Muscle layer of duodenum (tissue), 2 donors: ENCODE data around the gene PRKCA.

Source experiments
- H3K27ac ChIP-seq: one replicate; pipeline ENCODE4 v1.7.0; 2013; ENCODE audit warnings: mild to moderate bottlenecking, low read length
- H3K27me3 ChIP-seq: one replicate; pipeline ENCODE4 v1.7.0; 2013; ENCODE audit warnings: low read depth, mild to moderate bottlenecking, control low read depth, low read length
- H3K36me3 ChIP-seq, 2 donors: one replicate each; pipeline ENCODE4 v1.7.0; 2013; ENCODE audit warnings: low read length in 2 of 2, control low read depth in 1 of 2, mild to moderate bottlenecking in 1 of 2; ENCODE audit not compliant: insufficient read depth in 2 of 2, control insufficient read depth in 1 of 2
- H3K4me1 ChIP-seq, 2 donors: one replicate each; pipeline ENCODE4 v1.7.0; 2013; ENCODE audit warnings: low read length in 2 of 2, mild to moderate bottlenecking in 2 of 2, control low read depth in 1 of 2, moderate library complexity in 1 of 2; ENCODE audit not compliant: insufficient read depth in 2 of 2, control insufficient read depth in 1 of 2
- H3K4me3 ChIP-seq, 2 donors: one replicate each; pipeline ENCODE4 v1.7.0; 2013; ENCODE audit warnings: low read length in 2 of 2, low read depth in 1 of 2, mild to moderate bottlenecking in 1 of 2
- H3K9me3 ChIP-seq, 2 donors: one replicate each; pipeline ENCODE4 v1.7.0; 2013; ENCODE audit warnings: low read length in 2 of 2, control low read depth in 1 of 2, mild to moderate bottlenecking in 1 of 2; ENCODE audit not compliant: control insufficient read depth in 1 of 2
- donor health status: healthy.

The PRKCA gene

GRCh38 chr17:66578781-66579489 lies 276.5 kb downstream of the PRKCA start:
- Histone ChIP-seq H3K36me3 (no peaks in the 10 kb centered on the region), H3K4me3 (no peak overlapping the region), H3K4me1 (peaks cover 0 to 17% of the 10 kb centered on the region in 2 donors), H3K27me3 (peaks cover 4% of the 10 kb centered on the region), H3K9me3 (no peaks in the 10 kb centered on the region), H3K27ac (no peak overlapping the region)

DNA sequence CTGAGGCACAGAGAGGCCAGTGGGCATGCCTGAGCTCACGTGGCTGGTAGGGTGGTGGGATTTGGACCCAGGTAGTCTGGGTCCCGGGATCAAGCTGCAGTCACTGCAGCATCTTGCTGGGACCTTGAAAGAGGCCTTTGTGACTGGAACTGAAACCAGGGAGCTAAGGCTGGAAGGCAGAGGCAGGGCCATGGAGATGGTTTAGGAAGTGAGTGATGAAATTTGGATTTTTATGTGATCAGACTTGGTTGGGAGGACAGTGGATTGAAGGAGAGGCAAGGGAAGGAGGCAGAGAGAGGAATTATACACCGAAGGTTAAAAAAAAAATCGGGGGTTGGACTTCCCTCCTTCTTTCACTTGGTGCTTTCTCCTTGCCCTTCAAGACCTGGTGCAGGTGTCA lies 277.1 kb downstream of the PRKCA start:
- Histone ChIP-seq H3K27ac (no peak overlapping the region), H3K27me3 (peaks cover 4% of the 10 kb centered on the region), H3K36me3 (no peaks in the 10 kb centered on the region), H3K4me3 (no peak overlapping the region), H3K4me1 (peaks cover 0 to 17% of the 10 kb centered on the region in 2 donors), H3K9me3 (no peaks in the 10 kb centered on the region)

- H3K27ac ChIP-seq, result no peak overlapping the region
- peaks cover 0 to 17% of the 10 kb centered on the region in 2 donors for H3K4me1 ChIP-seq
- no peaks in the 10 kb centered on the region for H3K9me3 ChIP-seq
- no peak overlapping the region for H3K4me3 ChIP-seq
- peaks cover 4% of the 10 kb centered on the region for H3K27me3 ChIP-seq
- no peaks in the 10 kb centered on the region for H3K36me3 ChIP-seq
Observed at GRCh38 chr17:66580184-66580955, 278.0 kb downstream of the PRKCA start.

DNA sequence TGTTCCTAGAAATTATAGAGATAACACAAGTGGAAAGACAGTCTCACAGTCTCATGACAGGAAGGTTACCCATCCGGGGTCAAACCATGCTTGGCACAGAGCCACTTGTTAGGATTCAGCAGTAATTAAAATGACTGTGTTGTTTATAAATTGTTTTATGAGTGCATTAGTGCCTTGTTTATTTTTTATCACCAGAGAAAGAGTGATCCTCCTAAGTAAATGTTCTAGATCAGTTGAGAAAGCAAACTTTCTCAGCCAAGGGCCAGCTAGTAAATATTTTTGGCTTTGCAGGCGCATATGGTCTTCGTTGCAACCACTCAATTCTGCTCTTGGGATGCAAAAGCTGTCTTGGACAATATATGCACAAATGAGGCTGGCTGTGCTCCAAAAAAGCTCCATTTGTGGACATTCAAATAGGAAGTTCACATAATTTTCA lies 278.6 kb downstream of the PRKCA start:
- Histone ChIP-seq H3K4me3 (no peak overlapping the region), H3K27me3 (peaks cover 4% of the 10 kb centered on the region), H3K4me1 (peaks cover 0 to 17% of the 10 kb centered on the region in 2 donors), H3K36me3 (no peaks in the 10 kb centered on the region), H3K9me3 (no peaks in the 10 kb centered on the region), H3K27ac (no peak overlapping the region)

DNA sequence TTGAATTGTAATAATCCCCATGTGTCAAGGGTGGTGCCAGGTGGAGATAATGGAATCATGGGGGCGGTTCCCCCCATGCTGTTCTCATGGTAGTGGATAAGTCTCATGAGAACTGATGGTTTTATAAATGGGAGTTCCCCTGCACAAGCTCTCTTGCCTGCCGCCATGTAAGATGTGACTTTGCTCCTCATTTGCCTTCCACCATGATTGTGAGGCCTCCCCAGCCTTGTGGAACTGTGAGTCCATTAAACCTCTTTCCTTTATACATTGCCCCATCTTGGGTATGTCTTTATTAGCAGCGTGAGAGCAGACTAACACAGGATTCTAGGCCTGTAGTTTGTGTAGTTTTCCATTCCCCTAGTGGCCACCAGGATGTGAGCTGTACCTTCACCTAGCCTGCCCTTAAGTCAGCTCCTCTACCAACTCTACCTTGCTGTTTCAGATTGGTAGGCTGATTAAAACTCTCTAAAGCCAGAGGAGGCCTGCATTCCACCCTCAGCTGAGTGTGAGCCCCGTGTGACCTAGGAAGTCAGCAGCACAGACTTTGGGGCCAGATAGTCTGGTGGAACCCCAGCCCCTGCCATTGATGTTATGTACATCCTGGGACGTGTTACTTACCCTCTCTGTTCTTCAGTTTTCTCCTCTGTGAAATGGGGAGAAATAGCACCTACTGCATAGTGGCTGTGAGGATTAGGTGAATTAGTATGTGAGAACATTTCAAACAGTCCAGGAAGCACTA lies 280.1 kb downstream of the PRKCA start:
- Histone ChIP-seq H3K4me1 (peaks cover 0 to 17% of the 10 kb centered on the region in 2 donors), H3K27me3 (peaks cover 4% of the 10 kb centered on the region), H3K9me3 (no peaks in the 10 kb centered on the region), H3K4me3 (no peak overlapping the region), H3K36me3 (no peaks in the 10 kb centered on the region), H3K27ac (no peak overlapping the region)

DNA sequence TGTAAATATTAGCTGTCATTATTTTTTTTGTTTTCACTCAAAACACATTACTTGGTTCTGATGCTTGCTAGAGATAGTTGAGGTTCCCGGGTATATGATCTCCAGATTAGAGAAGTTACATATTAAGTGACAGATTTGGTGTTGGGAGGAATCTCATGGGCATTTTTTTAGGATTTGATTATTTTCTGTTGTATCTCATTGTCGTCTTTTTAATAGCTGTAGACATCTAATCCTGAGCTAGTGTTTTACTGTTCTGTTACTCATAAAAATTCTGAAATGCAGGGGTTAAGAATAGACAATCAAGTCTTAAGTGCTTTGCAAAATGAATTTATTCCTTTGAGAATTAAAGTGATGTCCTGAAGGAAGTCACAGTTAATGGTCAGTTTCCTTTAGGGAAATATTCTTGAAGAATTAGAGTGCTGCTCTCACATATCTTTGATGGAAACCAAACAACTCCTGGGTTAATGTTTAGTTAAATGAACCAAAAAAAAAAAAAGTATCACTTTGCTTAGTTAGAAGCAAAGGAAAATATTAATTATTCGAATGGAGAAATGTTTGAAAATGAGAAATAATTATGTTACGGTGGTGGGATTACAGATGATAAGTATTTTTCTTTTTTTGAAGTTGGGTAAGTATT lies 280.8 kb downstream of the PRKCA start:
- H3K9me3 ChIP-seq, result no peaks in the 10 kb centered on the region
- H3K4me3 ChIP-seq, result no peak overlapping the region
- H3K36me3 ChIP-seq, result no peaks in the 10 kb centered on the region
- no peak overlapping the region for H3K27ac ChIP-seq
- peaks cover 4% of the 10 kb centered on the region for H3K27me3 ChIP-seq
- H3K4me1 ChIP-seq, result peaks cover 0 to 17% of the 10 kb centered on the region in 2 donors

DNA sequence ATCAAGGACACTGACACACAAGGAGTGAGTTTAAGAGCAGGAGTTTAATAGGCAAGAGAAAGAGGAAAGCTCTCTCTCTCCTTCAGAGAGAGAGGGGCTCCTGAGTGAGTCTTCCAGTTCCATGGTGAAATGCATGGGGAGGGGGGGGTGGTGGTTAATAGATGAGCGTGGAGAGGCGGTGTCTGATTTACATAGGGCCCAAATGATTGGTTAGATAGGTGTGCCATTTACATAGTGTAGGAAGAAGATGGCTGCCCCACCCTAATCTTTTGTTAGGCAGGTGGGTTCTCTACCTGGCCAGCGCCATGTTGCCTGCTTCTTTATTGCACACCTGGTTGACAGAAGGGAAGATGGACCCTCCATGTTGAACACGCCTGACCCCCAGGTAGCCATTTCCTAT lies 282.5 kb downstream of the PRKCA start:
- Histone ChIP-seq H3K27me3 (no peaks in the 10 kb centered on the region), H3K4me1 (peaks cover 0 to 12% of the 10 kb centered on the region in 2 donors), H3K4me3 (no peak overlapping the region), H3K27ac (no peak overlapping the region), H3K36me3 (no peaks in the 10 kb centered on the region), H3K9me3 (no peaks in the 10 kb centered on the region)

GRCh38 chr17:66585472-66585871 lies 283.1 kb downstream of the PRKCA start:
- no peak overlapping the region for H3K4me3 ChIP-seq
- H3K27me3 ChIP-seq, result no peaks in the 10 kb centered on the region
- no peak overlapping the region for H3K27ac ChIP-seq
- no peaks in the 10 kb centered on the region for H3K9me3 ChIP-seq
- H3K36me3 ChIP-seq, result no peaks in the 10 kb centered on the region
- H3K4me1 ChIP-seq, result peaks cover 0 to 7% of the 10 kb centered on the region in 2 donors

- Histone ChIP-seq H3K27me3 (no peaks in the 10 kb centered on the region), H3K4me3 (no peak overlapping the region), H3K27ac (no peak overlapping the region), H3K9me3 (no peaks in the 10 kb centered on the region), H3K4me1 (no peaks in the 10 kb centered on the region), H3K36me3 (no peaks in the 10 kb centered on the region)
Observed at GRCh38 chr17:66589892-66590291, 287.5 kb downstream of the PRKCA start.

DNA sequence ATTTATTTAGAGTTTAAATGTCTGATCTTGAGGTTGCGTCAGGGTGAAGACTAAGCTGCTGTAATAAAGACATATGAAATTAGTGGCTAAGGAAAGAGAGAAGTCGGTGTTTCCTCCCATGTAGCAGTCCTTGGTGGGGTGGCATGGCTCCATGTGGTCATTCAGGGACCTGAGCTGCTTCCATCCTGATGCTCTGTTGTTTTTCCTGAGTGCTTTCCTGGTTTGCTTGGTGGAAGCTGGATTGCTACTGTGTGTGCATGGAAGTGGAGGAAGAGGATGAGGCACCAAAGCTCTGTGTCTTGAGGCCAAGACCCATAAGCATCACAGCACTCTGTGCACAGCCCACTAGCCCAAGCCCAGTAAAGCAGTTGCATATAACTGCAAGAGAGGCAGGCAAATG lies 290.7 kb downstream of the PRKCA start:
- no peak overlapping the region for H3K4me3 ChIP-seq
- H3K4me1 ChIP-seq, result no peaks in the 10 kb centered on the region
- H3K27me3 ChIP-seq, result no peaks in the 10 kb centered on the region
- no peaks in the 10 kb centered on the region for H3K36me3 ChIP-seq
- H3K9me3 ChIP-seq, result no peaks in the 10 kb centered on the region
- H3K27ac ChIP-seq, result no peak overlapping the region

DNA sequence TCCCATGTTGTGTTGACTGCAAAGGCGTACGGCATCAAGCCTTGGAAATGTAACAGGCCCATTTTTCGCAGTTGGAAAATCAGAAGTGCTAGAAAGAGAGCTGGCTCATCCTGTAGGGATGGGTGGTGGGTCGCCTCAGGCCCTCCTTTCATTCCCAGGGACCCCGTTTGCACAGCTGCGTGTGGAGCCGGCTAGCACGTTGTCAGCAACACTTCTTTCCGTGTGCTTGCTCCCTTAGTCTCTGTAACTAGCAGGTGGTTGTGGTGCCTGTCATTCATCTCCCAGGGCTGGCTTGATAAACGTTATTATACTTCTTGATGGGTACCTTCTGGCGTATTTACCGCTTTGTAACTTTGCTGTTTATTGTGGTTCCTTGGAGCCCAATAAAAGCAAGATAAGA lies 293.5 kb downstream of the PRKCA start:
- H3K27me3 ChIP-seq, result no peaks in the 10 kb centered on the region
- H3K4me1 ChIP-seq, result no peaks in the 10 kb centered on the region
- no peak overlapping the region for H3K4me3 ChIP-seq
- no peak overlapping the region for H3K27ac ChIP-seq
- no peaks in the 10 kb centered on the region for H3K36me3 ChIP-seq
- no peaks in the 10 kb centered on the region for H3K9me3 ChIP-seq
